Left ventricle myocardium superior (tissue), 1 donor: ENCODE measurements around the gene MRPS2. TPM values are rescaled to one million over a fixed set of nuclear protein-coding genes. Genes with fewer than 3 reads are reported as not detected.

ENCODE experiments used
- ATAC-seq: fragments of 200-7000 bp; cut with Tn5 transposase; one replicate; pipeline ENCODE4 v1.9.1; 2020; ENCODE audit warnings: mild to moderate bottlenecking, moderate library complexity
- DNase-seq: peaks from one replicate; pipeline ENCODE4 v3.0.0-alpha.2; 2020
- intact Hi-C: fragments of 100-400 bp; cut with micrococcal nuclease; formaldehyde crosslinking; loops from one replicate; pipeline ENCODE4 v1.11.0; 2022
- total RNA-seq: library from RNA; stranded (reverse); fragmentation: NEBNext Ultra II Directional; extraction: Animal tissue kit (Norgen Biotek cat#: 25700); gene quantifications from one replicate; pipeline ENCODE4 v1.2.1, GENCODE V29; 2021
- donor health status: DM: no; HTN: yes; CAD: no; lungs with severe emphysema.

MRPS2 gene
- total RNA-seq, 1 donor from 2014 or later = 49.8 TPM

GRCh38 chr9:135479469-135480052 is 20.9 kb upstream of the MRPS2 start, which contains the start of gene PPP1R26:
TSS of gene PPP1R26 (plus strand) at chr9:135479782. CDS start at chr9:135484511, 4,729 bp downstream.
- DNase-seq (peak; percentile 73), ATAC-seq (peak; percentile 53)
- intact Hi-C loops = no loop called here

GRCh38 chr9:135480071-135480939 is 20.2 kb upstream of the MRPS2 start:
- intact Hi-C loops = no loop called here
- ATAC-seq (peak; percentile 68), DNase-seq (peak; percentile 61)

DNA sequence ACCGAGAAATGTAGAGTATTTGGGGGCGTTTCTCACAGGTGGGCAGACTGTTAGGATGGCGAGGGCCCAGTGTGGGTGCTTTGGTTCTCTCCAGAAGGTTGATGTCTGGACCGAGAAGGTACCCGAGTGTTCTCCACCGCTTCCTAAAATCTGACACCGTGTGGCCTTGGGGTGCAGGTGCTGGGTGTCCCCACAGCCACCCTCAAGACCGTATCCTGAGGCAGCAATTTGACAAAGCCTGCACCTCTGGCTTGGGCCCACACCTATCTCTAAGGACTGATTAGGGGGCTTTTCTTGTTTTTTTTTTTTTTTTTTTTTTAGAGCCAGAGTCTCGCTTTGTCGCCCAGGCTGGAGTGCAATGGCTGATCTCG is 19.6 kb upstream of the MRPS2 start:
- intact Hi-C loops = no loop called here
- DNase-seq (no peak), ATAC-seq (no peak)

DNA sequence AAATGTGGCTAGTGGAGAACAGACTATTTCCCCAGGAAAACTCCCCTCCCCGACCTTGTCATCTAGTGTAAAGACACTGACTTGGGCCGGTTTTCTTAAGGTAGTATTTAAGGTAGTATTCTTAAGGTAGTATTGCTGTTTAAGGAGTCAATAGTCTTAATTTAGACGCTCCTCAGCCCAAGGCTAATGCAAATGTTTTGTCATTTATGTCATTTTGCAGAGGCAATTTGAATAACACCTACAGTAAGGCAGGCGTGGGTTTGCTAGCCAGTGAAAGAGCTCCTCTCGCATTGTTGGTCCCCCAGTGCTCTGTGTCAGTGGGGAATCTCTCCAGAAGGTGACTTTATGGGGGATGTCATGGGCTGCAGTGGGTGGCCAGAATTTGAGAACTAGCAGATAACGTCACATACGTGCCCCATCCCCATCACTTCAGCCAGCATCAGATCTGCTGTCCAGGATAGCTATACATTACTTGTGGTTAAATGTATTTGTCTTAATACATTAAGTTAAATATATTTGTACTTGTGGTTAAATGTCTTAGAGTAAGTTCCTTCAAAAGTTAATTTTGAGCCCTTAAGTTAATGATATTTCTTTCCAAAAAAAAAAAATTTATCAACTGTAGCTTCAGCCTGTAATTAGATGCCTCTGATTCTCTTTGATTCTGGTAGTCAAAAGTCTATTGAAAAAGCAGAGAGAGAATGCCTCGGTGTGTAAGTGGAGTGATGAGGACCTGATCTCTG is 18.3 kb upstream of the MRPS2 start:
- no peak for DNase-seq
- intact Hi-C loops = no loop called here
- no peak for ATAC-seq

- DNase-seq (no peak), ATAC-seq (no peak)
- intact Hi-C loops = no loop called here
Measured at GRCh38 chr9:135484460-135485277, 15.8 kb upstream of the MRPS2 start.

GRCh38 chr9:135485385-135485784 is 15.1 kb upstream of the MRPS2 start:
- intact Hi-C loops = no loop called here
- ATAC-seq (no peak), DNase-seq (no peak)

GRCh38 chr9:135485832-135486231 is 14.7 kb upstream of the MRPS2 start:
- intact Hi-C loops = no loop called here
- no peak for ATAC-seq
- no peak for DNase-seq

GRCh38 chr9:135486267-135487065 is 14.0 kb upstream of the MRPS2 start:
- ATAC-seq (no peak), DNase-seq (no peak)
- intact Hi-C loops = no loop called here

DNA sequence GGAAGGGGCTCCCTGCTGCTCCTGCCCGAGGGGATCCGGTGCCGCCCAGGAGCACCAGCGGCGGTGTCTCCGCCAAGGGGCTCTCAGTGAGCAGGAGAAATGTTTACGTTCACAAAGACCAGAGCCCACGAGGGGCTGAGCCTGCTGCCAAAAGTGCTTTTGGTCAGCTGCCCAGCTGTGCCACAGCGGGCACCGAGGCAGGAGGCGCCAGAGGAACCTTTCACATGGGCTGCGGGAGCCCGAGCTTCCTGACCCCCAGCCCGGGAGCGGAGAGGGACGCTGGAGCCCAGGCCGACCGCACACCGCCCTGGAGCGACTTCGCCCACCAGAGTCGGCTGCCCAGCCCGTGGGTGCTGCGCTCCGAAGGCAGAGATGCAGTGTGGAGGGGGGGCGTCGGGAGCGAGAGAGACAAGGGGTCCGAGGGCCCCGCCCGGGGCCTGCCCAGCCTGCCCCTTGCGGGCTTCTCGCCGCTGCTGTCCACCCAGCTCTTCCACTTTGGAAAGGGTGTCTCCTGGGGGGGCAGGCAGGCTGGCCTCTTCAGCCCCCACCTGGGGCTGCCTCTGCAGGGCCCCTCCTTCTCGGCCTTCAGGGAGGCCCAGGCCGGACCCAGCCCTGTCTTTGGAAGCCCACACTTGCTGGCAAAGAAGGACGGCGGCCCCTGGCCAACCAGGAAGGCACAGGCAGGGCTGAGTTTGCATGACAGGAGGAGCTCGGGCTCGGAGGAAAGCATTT is 13.0 kb upstream of the MRPS2 start:
- ATAC-seq (no peak), DNase-seq (no peak)
- intact Hi-C loops = no loop called here

DNA sequence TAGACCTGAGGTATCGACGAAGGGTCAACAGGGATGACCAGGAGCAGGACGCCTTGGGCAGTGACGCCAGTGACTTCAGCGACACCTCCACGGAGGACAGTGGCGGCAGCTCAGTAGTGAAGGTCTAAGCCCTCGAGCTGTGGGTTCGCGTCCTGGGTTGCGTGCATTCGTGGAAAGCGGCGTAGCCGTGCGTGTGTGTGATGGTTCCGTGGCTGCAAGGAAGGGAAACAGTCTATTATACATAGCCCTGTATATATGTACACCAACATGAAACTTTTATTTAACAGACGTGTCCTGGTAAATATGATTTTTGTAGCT is 12.5 kb upstream of the MRPS2 start:
- DNase-seq (no peak), ATAC-seq (no peak)
- intact Hi-C loops = no loop called here

- ATAC-seq (no peak), DNase-seq (no peak)
- intact Hi-C loops = no loop called here
Measured at GRCh38 chr9:135488527-135488926, 12.0 kb upstream of the MRPS2 start.

DNA sequence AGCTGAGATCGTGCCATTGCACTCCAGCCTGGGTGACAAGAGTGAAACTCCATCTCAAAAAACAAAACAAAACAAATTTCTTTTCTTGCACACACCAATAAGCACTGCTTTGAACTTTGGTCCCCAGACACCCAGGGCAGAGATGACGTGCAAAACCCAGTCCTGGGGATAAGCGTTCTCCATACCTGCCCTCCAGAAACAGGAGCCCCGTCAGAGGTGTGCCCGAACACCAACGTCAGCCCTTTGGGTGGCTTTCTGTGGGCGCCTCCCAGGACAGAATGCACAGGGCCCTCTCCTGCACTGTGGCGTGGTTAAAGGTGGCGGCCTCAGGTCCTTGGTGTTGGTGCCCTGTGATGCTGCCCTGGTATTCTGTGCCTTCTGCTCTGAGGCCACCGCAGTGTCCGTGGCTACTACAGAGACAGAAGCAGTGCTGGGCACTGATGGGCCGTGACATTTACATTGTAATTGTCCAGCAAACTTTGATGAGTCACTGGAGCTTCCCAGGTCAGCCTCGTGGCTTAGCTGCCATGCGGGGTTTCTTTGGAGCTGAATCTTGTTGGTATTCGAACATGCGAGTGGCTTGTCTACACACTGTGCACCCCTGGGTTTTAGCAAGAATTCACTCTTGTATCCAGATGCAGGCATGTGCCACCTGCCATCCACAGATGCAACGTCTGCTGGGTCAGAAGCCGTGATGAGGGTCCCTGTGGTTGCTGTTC is 11.1 kb upstream of the MRPS2 start:
- intact Hi-C loops = no loop called here
- DNase-seq (no peak), ATAC-seq (no peak)

- intact Hi-C loops = no loop called here
- no peak for ATAC-seq
- DNase-seq = no peak
Measured at GRCh38 chr9:135490166-135490870, 10.2 kb upstream of the MRPS2 start.

- DNase-seq (no peak), ATAC-seq (no peak)
- intact Hi-C loops = no loop called here
Measured at GRCh38 chr9:135490980-135491464, 9.5 kb upstream of the MRPS2 start.

DNA sequence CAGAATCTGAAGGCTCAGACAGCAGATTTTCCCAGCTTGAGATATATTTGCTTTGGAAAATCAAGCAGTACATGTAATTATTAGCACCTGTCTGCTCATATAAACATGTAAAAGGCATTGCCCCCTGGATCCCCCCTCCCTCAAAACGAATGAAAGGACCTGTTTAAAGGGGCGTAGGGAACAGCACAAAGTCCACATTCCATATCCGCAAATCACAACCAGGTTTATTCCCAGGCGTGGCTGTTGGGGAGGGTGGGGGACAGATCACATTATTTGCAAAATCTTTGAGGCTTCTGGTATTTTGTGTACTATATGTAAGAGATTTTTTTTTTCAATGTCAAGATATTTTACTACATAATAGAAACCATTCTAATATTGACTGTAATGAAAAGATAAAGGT is 8.7 kb upstream of the MRPS2 start:
- no peak for ATAC-seq
- intact Hi-C loops = no loop called here
- no peak for DNase-seq

DNA sequence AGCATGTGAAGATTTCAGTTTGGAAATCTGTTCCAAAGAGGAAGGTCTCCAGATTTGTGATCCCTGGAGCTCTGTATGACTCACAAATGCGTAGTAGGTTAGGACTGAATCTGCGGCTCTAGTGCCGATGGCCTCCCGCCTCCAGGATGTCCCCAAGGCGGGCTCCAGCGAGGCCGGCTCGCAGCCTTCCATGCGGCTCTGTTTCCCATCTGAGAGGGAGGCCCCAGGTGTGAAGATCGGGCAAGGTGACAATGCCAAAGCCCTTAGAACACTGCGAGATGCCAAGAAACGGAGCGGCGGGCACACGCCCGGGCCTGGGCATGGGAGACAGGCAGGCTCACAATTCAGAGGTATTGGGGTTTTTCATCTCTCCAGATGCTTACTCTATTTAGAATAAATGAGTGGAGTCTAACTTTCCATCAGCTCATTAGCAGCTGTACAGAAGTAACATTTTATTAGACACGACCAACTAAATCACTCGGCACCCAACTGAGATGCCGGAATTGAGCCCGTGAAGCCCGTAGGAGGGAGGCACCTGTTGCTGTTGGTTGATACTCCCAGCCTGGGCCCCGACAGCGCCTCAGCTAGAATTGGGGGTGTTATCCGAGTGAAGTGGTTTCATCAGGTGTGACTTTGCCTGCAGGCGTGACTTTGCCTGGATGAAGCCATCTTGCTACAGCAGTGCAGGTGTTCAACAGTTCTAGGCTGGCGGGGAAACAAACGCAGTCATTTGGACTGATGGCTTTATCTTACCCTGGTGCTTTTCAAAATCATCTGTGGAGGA is 7.4 kb upstream of the MRPS2 start:
- intact Hi-C loops = no loop called here
- ATAC-seq (no peak), DNase-seq (no peak)
